Ramos (cell line): Measurements from ENCODE around the gene POGZ.

Experiments used
- in situ Hi-C: fragments of 300-500 bp; cut with MboI; formaldehyde crosslinking; loops from one replicate; pipeline ENCODE4 v1.14.3; 2022; ENCODE audit warnings: low sequenced_read_pairs; ENCODE audit not compliant: unreplicated experiment

POGZ gene

GRCh38 chr1:151459331-151460046, at the start of gene POGZ:
Gene POGZ, minus strand, starts transcription at chr1:151459494. Its CDS starts 17,290 bp downstream, at chr1:151442204.
- in situ Hi-C loops, result no loop called here

- in situ Hi-C loops, result no loop called here
Observed at GRCh38 chr1:151508833-151509232, 49.5 kb upstream of the POGZ start.

- in situ Hi-C loops, result no loop called here
Observed at GRCh38 chr1:151504759-151505158, 45.5 kb upstream of the POGZ start.

- in situ Hi-C loops, result no loop called here
Observed at GRCh38 chr1:151504252-151504651, 45.0 kb upstream of the POGZ start.

GRCh38 chr1:151502859-151503780, 43.8 kb upstream of the POGZ start:
- in situ Hi-C loops, result no loop called here

GRCh38 chr1:151502035-151502700, 42.9 kb upstream of the POGZ start:
- in situ Hi-C loops, result no loop called here

GRCh38 chr1:151501474-151501873, 42.2 kb upstream of the POGZ start:
- in situ Hi-C loops, result no loop called here

- in situ Hi-C loops, result no loop called here
Observed at GRCh38 chr1:151499930-151500329, 40.6 kb upstream of the POGZ start.

GRCh38 chr1:151499365-151499764, 40.1 kb upstream of the POGZ start:
- in situ Hi-C loops, result no loop called here

- in situ Hi-C loops, result no loop called here
Observed at GRCh38 chr1:151495316-151495715, 36.0 kb upstream of the POGZ start.

- in situ Hi-C loops, result no loop called here
Observed at GRCh38 chr1:151494741-151495281, 35.5 kb upstream of the POGZ start.

GRCh38 chr1:151493042-151493441, 33.7 kb upstream of the POGZ start:
- in situ Hi-C loops, result no loop called here

- in situ Hi-C loops, result no loop called here
Observed at GRCh38 chr1:151492120-151492519, 32.8 kb upstream of the POGZ start.

GRCh38 chr1:151491641-151492040, 32.3 kb upstream of the POGZ start:
- in situ Hi-C loops, result no loop called here

- in situ Hi-C loops, result no loop called here
Observed at GRCh38 chr1:151486557-151486956, 27.3 kb upstream of the POGZ start.

GRCh38 chr1:151485685-151486255, 26.5 kb upstream of the POGZ start:
- in situ Hi-C loops, result no loop called here

GRCh38 chr1:151482017-151482416, 22.7 kb upstream of the POGZ start:
- in situ Hi-C loops, result no loop called here

- in situ Hi-C loops, result no loop called here
Observed at GRCh38 chr1:151479462-151479861, 20.2 kb upstream of the POGZ start.

- in situ Hi-C loops, result no loop called here
Observed at GRCh38 chr1:151478923-151479322, 19.6 kb upstream of the POGZ start.

- in situ Hi-C loops, result no loop called here
Observed at GRCh38 chr1:151478140-151478812, 19.0 kb upstream of the POGZ start.
